Lower leg skin (tissue), 3 donors: ENCODE data around the gene COMMD6.

Experiments used
- POLR2A ChIP-seq, 2 donors: fragments of 450-650 bp; IDR thresholded peaks; one replicate each; pipeline ENCODE4 v1.6.1; 2016 to 2017; ENCODE audit warnings: antibody characterized with exemption in 2 of 2, mild to moderate bottlenecking in 1 of 2, moderate library complexity in 1 of 2
- TF ChIP-seq, protein P1 (sequence below), 3 donors: fragments of 450-650 bp; IDR thresholded peaks; one replicate each; pipeline ENCODE4 v1.5.1; 2016; ENCODE audit warnings: antibody characterized with exemption in 3 of 3, mild to moderate bottlenecking in 3 of 3, moderate library complexity in 2 of 3

DNA sequence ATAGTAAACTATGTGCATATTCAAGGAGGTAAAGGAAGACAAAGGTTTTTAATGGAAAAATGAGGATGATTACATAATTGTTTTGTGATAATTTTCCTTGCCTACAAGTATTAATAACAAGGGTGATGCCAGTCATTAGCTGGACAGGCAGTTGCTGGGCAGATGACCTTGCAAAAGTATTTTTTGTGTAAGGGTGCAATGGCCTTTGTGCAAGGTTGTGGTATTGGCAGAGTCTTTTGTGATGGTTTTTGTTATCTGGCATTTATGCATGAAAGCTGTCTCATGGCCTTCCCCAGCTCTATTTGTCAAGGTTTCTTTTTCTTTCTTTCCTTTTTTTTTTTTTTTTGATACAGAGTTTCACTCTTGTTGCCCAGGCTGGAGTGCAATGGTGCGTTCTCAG, 4.3 kb upstream of the COMMD6 start:
- TF ChIP-seq, protein P1, sequence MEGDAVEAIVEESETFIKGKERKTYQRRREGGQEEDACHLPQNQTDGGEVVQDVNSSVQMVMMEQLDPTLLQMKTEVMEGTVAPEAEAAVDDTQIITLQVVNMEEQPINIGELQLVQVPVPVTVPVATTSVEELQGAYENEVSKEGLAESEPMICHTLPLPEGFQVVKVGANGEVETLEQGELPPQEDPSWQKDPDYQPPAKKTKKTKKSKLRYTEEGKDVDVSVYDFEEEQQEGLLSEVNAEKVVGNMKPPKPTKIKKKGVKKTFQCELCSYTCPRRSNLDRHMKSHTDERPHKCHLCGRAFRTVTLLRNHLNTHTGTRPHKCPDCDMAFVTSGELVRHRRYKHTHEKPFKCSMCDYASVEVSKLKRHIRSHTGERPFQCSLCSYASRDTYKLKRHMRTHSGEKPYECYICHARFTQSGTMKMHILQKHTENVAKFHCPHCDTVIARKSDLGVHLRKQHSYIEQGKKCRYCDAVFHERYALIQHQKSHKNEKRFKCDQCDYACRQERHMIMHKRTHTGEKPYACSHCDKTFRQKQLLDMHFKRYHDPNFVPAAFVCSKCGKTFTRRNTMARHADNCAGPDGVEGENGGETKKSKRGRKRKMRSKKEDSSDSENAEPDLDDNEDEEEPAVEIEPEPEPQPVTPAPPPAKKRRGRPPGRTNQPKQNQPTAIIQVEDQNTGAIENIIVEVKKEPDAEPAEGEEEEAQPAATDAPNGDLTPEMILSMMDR (IDR thresholded peaks at IDR 0.05): no peak
- no peak for TF ChIP-seq POLR2A (IDR thresholded peaks at IDR 0.05)
